AG08396 (cell line): Measurements from ENCODE around the gene VTA1.
"Not testable (repeated sequence)": the region's sequence is repeated elsewhere in the genome, so short reads cannot be mapped to it uniquely, and the experiment has no call there.

Experiments
- DNase-seq: peaks from one replicate; pipeline ENCODE4 v3.0.0; 2012; ENCODE audit warnings: low spot score, mixed read lengths

The VTA1 gene

DNA sequence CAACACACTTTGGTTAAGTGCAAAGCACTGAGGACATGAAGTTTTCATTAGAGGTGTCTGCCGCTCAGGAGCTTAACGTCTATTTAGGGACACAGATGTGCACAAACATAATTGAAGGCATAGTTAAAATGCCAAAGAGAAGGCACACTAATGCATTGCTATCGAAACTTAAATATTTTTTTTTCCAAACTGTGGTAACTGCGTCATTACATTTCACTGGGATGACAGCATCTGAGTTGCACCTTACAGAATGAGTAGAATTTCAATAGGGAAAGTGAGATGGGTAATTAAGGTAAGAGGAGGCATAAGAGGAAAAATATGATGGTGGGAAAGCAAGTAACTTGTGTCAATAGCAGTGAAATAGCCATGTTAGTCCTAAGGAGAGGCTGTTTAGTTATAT lies 79.7 kb downstream of the VTA1 start:
- DNase-seq, result no peak

DNA sequence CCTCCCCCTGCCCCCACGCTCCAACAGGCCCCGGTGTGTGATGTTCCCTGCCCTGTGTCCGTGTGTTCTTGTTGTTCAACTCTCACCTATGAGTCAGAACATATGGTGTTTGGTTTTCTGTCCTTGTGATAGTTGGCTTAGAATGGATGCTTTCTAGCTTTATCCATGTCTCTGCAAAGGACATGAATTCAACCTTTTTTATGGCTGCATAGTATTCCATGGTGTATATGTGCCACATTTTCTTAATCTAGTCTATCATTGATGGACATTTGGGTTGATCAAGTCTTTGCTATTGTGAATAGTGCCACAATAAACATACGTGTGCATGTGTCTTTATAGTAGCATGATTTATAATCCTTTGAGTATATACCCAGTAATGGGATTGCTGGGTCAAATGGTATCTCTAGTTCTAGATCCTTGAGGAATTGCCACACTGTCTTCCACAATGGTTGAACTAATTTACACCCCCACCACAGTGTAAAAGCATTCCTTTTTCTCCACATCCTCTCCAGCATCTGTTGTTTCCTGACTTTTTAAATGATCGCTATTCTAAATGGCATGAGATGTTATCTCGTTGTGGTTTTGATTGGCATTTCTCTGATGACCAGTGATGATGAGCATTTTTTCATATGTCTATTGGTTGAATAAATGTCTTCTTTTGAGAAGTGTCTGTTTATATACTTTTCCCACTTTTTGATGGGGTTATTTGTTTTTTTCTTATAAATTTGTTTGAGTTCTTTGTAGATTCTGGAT lies 82.6 kb downstream of the VTA1 start:
- not testable (repeated sequence) for DNase-seq

DNA sequence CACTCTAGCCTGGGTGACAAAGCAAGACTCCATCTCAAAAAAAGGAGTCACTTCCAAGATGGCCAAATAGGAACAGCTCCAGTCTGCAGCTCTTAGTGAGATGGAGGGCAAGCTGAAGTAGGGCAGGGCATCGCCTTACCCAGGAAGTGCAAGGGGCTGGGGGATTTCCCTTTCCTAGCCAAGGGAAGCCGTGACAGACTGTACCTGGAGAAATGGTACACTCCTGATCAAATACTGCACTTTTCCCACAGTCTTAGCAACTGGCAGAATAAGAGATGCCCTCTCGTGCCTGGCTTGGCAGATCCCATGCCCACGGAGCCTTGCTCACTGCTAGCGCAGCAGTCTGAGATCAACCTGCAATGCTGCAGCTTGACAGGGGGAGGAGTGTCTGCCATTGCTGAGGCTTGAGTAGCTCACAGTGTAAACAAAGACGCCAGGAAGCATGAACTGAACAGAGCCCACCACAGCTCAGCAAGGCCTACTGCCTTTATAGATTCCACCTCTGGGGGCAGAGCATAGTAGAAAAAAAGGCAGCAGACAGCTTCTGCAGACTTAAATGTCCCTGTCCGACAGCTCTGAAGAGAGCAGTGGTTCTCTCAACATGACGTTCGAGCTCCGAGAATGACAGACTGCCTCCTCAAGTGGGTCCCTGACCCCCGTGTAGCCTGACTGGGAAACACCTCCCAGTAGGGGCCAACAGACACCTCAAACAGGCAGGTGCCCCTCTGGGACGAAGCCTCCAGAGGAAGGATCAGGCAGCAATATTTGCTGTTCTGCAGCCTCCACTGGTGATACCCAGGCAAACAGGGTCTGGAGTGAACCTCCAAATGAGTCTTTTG lies 85.4 kb downstream of the VTA1 start:
- DNase-seq, result not testable (repeated sequence)

DNA sequence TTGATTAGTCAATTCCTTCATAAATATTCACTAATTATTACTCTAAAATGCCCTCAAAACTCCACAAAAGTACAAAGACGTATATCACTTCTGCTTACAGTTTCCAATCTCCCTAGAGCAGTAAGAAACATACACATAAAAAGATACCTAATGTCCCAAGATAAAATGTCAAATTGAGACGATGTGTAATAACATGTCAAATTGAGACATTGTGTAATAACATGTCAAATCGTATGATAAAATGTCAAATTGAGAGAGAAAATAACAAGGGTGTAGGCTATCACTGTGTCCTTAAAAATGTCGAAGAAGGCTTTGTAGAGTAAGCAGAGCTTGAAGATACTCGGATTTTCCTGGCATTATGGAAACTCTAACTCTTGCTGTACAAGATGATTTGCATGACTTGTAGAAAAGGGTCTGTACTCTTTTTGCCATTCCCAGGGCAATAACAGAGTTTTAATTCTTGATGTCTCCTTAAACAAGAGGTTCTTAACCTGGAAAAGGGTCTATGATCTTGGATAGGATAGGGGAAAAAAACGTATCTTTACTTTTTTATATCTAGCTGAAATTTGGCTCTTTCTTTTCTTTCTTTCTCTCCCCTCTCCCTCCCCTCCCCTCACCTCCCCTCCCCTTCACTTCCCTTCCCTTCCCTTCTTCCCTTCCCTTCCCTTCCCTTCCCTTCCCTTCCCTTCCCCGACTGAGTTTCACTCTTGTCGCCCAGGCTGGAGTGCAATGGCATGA lies 87.1 kb downstream of the VTA1 start:
- DNase-seq, result no peak

DNA sequence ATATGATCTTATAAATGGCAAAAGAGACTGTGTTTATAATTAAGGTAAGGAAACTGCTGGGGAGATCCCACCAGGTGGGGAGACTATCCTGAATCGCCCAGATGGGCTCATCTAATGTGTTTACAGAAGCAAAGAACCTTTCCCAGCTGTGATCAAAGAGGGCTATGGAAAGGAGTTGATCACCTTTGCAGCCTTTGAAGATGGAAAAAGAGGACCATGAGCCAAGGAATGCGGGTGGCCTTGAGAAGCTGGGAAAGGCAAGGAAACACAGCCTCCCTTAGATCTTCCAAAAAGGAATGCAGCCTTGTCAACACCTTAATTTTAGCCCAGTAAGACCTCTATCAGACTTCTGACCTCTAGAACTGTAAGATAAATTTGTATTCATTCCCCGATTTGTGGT lies 88.2 kb downstream of the VTA1 start:
- DNase-seq, result no peak

DNA sequence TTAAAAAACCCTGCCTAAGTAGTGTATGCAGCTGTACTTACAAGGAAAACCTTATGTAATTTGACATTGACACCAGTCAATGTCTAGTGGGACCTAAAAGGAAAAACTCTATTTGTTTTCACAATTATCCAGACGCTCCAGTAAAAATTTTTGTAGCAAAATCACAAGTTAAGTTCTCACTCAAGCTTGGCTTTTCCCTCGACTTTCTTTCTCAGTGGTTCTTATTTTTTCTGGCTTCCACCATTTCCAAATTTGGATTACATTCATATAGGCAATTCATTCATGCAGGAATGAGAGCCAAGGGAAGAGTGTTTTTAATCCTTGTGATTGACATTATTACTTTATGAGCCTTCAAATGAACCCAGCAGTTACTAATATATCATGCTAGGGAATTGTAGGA lies 88.7 kb downstream of the VTA1 start:
- no peak for DNase-seq

DNA sequence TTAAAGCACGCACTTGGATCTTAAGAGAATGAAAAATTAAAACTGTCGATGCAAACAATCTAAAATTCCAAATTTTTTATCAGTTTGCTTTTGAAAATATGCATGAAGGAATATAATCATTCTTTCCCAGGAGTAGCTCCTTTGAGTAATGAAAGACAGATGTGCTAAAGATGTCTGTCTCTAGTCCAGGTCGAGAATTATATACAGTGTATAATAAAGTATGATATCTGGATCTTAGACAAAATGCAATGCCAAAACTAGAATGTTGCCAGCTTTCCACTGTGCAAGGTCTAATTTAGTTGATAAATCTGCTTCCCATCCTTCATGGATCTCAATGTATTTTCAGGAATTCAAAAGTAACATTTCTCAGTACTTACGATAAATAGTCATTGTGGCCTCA lies 89.6 kb downstream of the VTA1 start:
- DNase-seq, result no peak

DNA sequence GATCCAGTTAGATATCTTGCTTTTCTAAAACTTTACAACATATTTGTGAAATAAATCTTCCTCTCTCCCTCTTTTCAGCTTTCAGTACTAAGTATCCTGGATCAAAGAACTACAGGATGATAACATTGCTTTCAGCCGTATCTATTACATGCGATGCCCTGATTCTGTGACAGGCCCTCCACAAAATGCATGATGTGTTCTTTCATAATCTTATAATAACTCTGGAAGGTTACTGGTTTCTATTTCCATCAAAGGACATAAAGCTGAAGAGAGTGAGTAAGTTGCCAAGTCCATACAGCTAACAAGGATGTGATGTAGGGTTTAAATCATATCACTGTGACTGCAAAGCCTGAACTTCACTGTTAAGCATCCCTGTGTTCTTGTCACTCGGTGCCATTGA lies 91.8 kb downstream of the VTA1 start:
- no peak for DNase-seq

DNA sequence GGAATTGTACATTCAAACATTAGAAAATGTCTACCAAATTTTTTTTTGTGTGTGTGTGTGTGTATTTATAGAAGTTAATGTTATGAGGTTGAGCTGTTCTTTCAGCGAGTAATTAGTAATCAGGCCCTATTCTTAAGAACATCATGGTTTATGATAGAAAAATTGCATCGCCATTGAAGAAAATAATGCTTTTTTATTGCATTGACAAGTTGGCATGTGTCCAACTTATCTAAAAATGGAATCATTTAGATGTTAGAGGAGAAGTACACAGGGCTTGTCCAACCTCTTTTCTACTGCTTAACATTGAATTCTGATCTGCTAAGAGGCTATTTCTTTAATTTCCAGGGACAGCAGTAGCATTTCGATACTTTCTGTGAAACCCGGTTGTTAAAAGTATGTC lies 93.1 kb downstream of the VTA1 start:
- DNase-seq, result no peak

DNA sequence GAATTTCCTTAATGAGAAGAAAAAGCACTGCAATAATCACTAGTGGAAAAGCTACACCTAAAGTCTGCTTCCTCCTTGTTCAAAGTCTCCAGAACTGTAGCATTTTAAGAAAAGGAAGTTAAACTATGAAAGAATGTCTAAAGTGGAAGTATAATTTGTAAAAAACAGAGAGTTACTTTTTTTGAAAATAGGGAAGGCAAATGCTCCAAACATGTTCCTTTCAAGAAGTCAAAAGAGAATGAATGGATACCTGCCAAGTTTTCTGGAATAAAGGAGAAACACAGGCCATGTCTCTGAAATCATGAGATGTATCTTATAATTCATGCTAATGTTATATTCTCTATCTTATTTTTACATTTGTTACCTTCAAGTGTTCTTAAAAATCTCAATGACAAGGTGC lies 94.0 kb downstream of the VTA1 start:
- no peak for DNase-seq

DNA sequence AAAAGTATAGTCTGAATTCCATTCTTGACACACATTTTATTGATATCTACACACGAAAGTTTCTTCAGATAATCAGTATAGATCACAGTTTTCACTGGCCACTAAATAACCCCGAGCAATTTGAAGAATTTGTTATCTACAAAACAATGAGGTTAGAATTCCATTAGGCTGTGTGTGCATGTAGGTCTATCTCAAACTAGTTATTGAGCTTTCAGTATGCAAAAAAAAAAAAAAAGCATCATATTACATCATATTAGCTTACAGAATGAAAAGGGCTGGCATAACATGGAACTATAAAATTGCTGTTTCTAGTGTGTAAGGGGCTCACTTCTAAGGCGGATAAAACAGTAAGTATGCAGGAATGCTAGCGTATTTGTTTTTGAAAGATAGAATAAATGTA lies 95.2 kb downstream of the VTA1 start:
- peak; percentile 3 for DNase-seq

DNA sequence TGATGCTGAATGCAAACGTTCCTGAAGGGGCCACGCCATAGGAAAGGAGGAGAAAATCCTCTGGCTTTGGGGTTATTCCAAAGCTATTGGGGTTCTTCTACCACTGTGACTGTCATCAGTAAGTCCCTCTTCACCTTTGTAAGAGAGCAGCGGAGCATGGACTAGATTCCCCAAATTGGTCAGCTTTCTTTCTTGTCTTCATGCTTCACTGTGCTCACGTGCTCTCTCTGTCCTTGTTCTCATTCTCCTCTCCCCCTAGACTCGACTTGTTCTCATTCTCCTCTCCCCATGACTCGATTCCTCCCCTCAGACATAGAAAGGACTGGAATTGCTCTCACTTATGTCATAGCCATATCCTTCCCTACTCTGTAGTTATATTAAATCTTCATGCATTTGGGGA lies 99.9 kb downstream of the VTA1 start:
- DNase-seq, result no peak

DNA sequence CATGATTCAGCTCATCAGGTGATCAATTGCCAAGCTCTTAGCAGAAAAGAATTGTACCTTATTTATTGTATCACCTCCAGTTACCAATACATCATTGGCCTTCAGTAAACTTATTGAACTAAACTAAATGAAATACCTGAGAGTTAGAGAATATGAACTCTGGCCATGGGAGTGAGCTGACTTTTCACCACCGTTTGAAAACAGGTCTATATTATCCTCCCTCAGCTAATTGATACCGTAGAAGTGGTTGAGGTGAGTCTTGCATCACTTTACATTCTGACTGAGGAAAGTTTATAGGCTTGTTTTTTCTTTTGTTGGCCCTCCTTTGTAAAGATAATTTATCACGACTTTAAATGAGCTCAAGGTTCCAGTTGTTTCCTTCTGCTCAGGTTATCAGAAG lies 102.2 kb downstream of the VTA1 start:
- DNase-seq, result no peak

DNA sequence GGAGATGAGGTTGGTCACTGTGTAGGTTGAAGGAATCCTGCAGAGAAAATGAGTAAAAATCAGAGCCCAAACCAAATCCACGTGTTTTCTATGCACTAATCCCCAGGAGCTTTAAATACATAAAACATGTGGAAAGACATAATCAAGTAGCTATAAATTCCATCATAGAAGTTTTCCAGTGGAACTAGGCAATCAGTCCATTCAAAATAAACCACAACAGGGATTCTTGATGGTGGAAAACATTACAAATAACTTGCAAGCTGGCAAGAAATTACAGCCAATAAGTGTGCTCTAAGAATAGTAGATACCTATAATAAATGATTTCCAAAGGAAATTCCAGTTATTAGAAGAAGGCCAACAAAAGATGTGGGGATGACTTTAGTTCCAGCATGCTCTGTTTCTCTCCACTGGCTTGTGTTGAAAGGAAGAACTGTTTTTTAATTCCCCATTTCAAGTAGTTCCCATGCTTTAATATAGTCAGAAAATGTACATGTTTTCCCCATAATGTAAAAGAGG lies 104.9 kb downstream of the VTA1 start:
- DNase-seq, result no peak

DNA sequence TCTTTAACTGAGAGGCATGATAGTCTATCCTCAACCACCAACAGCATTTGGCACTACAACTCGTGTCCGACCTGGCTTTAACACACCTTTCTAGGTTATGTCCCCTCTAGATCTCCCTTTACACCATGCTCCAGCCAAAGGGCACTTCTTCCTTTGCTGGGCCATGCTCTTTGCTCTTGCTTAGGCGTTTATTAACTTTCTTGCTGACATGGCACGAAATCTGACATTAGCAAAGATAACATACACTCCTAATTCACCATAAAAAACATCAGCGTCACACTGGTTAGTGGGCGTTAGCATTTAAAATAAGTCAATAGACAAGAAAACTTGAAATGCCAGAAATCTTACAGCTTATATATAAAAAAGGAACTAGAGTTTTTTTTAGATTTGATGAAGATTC lies 107.5 kb downstream of the VTA1 start:
- no peak for DNase-seq

DNA sequence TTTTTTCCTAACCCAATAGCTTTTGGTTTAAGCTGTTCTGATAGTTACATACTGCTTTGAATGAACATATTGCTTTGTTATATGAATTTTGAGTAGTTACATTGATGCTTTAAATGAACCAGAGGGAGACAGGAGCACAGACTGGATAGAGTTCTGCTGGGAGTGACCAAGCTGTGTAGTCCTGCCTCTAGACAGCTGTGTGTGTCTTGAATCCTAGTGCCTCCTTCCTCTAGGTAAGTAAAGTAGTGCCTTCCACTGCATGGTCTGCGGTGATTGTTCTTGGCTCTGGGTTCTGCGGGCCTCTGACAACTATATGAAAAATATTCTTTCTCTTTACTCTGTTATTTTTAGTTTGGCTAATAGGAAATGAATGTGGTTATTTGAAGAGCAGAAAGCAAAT lies 108.7 kb downstream of the VTA1 start:
- no peak for DNase-seq

DNA sequence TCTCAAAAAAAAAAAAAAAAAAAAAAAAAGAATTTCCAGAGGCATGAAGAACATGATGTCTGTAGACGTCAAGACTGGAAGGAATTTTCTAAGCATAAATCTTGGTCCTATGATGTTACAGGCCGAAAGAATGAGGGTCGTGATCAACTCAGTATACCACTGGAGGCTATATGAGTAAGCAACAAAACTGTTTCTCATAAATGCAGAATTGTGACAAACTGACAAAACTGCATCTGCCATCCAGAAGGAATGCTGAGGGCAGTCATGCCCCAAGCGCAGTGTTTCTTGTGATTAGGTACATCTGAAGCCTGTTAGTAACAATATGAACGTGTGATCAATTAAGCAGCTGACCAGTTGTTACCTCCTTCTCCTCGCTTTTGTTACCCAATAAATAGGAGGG lies 111.2 kb downstream of the VTA1 start:
- no peak for DNase-seq

DNA sequence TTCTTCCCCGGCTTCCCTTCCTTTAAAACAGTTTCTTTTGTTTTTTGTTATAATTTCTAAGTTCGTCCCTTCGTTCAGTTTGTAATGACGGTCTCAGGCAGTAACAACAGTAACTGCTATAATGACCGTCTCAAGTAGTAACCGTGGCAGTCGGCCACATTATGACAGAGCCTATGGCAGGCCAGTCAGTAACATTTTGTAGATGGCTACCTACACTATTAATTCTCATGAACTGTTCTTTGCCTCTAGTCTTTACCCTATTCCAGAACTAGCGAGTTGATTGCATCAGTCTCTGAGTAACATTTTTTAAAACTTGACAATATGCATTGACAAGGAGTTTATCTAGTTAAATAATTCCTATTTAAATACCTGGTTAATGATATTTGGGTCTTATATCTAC lies 111.7 kb downstream of the VTA1 start:
- no peak for DNase-seq

DNA sequence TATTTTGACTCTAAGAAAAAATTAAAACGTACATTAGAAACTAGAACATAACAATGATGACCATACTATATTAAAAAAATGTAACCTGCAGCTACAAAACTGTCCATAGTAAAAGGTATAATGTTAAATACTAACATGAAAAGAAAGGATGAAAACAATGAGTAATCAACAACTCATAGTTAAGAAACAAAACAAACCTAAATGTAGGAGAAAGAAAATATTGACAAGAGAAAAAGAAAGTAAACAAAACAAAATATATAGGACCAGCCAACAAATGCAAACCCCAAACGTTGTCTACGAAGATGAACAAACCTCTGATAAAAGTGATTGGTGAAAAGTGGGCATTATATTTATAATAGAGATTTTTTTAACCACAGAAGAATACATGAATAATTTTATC lies 113.7 kb downstream of the VTA1 start:
- no peak for DNase-seq

DNA sequence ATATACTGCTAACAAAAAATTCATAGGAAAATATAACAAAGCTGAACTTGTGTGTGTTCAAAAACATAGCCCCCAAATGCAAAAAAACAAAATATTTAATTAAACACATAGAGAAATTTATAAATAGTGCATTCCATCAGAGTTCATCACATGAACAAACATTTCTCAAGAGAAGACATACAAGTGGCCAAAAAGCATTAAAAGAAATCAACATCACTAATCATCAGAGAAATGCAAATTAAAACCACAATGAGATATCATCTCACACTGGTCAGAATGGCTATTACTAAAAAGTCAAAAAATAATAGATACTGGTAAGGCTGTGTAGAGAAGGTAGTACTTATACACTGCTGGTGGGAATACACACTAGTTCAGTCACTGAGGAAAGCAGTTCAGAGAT lies 115.2 kb downstream of the VTA1 start:
- DNase-seq, result no peak

DNA sequence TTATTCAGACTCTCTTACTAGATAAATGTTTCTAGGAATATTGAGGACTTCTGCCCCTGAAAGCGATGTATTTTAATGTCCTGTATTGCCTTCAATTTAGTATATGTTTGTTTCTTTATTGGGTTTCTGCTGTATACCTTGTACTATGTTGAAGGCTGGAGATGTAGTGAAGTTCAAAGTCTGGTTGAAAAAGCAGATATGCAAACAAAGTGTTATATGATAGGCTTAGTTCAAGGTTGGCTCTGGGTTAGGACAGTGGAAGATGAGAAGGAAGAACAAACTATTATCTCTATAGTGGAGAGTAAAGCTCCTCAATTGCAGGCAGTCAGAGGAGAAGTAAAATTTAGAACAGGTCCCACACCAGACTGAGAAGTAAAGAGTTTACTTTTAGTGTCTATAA lies 118.4 kb downstream of the VTA1 start:
- DNase-seq, result no peak

DNA sequence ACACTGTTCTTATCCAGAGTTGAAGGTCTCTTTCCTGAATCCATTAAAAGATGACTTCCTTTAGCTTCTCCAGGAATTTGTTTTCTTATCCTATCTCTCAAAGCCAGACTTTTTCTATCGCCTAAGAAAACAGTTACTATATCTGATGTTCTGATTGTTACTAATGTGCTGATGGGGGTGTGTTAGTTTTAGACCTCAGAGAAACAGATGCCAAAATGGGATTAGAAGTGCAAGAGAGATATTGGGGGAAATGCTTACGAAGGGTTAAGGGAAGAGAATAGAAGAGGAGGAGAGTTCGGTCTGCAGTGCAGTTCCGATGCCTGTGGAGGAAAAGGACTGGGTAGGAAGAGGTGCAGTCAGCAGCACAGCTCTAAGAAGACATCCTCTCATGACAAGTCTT lies 119.0 kb downstream of the VTA1 start:
- no peak for DNase-seq

DNA sequence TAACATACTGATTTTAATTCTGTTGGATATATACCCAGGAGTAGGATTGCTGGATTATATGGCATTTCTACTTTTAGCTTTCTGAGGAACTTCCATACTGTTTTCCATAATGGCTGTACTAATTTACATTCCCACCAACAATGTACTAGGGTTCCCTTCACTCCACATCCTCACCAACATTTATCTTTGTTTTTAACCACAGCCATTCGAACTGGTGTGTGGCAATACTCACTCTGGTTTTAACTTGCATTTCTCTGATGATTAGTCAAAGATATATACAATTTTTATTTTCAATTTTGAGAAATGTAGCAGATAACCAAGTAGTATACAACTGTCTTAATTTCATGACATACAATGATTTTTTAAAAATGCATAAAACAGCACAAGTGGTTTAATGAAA lies 124.4 kb downstream of the VTA1 start:
- DNase-seq, result no peak
